HG03135 (cell line): ENCODE results near the gene MED9.

Experiments
- ATAC-seq: cut with Tn5 transposase; IDR thresholded peaks from one replicate; pipeline ENCODE4 v1.9.1; 2021; ENCODE audit warnings: mild to moderate bottlenecking, moderate library complexity; ENCODE audit not compliant: unreplicated experiment

MED9 gene

GRCh38 chr17:17514993-17515933 lies 38.5 kb downstream of the MED9 start:
- no peak for ATAC-seq

- ATAC-seq = no peak
Measured at GRCh38 chr17:17515934-17516930, 39.4 kb downstream of the MED9 start.

GRCh38 chr17:17516941-17517720 lies 40.3 kb downstream of the MED9 start:
- ATAC-seq = no peak

- ATAC-seq = no peak
Measured at GRCh38 chr17:17518014-17518413, 41.2 kb downstream of the MED9 start.

GRCh38 chr17:17518951-17519350 lies 42.2 kb downstream of the MED9 start:
- ATAC-seq = no peak

GRCh38 chr17:17519886-17520285 lies 43.1 kb downstream of the MED9 start:
- ATAC-seq = no peak

DNA sequence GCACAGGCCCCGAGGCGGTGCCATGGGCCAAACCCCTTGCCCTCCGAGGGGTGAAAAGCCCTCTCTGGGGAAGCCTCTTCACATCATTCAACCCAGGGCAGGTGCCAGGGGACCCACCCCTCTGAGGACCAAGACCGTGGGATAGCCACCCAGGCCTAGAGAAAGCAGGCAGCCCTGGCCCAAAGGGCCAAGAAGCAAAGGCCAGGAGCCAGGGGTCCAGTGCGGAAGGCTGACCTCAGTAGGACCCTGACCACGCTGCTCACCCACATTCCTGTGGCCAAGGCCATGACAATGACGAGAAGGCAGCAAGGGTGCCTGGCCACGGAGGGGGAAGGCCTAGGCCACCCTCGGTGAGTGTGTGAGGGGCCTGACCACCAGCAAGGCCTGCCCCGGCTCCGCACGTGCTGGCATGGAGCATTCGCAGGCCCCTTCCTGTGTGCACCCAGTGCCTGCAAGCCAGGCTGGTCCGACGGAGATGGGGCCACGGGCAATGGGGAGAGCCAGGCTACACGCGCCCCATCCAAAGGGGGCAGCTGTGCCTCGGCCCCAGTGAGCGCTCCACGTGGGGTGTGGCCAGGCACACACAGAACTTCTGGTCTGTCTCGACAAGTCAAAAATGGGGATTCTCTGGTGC lies 43.9 kb downstream of the MED9 start:
- ATAC-seq = no peak

- ATAC-seq = no peak
Measured at GRCh38 chr17:17523001-17523730, 46.4 kb downstream of the MED9 start.

DNA sequence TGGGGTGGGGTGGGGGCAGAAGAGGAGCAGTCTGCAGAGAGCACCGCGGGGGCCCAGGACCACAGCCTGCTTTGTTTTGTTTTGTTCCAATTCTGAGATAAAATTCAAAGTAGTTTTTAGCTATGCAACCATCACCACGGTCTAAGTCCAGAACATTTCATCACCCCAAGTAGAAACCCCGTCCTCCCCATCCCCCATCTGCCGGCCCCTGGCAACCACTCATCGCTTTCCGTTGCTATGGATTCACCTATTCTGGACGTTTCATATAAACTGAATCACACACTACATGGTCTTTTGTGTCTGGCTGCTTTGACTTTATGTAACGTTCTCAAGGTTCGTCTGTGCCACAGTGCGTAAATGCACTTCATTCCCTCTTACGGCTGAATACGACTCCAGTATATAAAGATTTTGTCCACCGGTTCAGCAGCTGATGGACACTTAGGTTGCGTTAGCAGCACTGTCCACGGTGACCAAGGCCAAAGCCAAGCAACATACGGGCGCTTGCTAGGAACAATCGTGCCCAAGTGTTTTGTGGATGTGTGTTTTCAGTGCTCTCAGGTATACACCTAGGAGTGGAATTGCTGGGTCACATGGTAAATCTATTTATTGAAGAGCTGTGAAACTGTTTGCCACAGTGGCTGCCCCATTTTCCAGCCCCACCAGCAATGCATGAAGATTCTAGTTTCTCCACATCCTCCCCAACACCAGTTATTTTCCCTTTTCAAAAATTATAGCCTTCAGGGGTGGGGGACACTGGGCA lies 47.1 kb downstream of the MED9 start:
- no peak for ATAC-seq

- no peak for ATAC-seq
Measured at GRCh38 chr17:17525311-17525710, 48.5 kb downstream of the MED9 start.

- ATAC-seq = no peak
Measured at GRCh38 chr17:17525956-17526355, 49.2 kb downstream of the MED9 start.

DNA sequence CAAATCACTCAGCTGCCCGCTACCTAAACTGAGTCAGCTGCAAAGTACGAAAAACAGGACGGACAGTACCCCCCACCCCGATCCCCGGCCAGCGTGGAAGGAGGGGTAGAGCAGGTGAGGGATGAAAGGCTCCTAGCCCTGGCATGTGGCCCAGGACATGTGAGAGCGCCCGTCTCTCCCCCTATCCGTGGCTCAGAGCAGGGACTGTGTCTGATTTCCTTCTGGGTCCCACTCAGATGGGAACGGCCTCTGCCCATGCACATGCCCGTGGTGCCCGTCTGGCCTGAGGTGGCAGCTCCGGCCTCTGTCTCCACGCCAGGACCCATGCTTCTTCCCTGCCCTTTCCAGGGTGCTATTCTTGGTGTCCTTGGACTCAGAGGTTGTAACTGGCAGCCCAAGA lies 49.6 kb downstream of the MED9 start:
- no peak for ATAC-seq

GRCh38 chr17:17527534-17527933 lies 50.7 kb downstream of the MED9 start:
- ATAC-seq = no peak

DNA sequence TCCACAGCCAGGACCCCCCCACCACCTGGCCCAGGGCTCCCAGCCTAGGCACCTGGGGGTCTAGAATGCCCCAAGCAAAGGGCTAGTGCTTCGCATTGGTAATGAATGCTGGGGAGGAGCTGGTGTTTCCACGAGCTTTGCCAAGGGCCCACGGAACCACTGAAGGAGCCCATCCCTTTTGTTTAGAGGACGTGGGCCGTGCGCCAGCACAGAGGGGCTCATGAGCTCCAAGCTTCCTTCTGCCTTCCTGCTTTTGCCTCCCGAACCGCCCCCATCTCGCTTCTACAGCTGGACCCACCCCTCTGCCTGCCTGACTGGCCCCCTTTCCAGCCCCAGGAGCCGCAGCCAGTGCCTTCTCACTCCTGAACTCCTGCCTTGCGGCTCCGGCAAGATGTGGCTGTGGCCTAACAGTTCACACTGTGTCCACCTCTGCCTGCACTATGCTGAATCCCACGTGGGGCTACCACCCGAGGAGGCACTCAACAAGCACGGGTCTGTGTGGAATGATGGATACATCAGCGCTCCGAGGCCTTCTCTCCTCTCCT lies 51.2 kb downstream of the MED9 start:
- no peak for ATAC-seq

DNA sequence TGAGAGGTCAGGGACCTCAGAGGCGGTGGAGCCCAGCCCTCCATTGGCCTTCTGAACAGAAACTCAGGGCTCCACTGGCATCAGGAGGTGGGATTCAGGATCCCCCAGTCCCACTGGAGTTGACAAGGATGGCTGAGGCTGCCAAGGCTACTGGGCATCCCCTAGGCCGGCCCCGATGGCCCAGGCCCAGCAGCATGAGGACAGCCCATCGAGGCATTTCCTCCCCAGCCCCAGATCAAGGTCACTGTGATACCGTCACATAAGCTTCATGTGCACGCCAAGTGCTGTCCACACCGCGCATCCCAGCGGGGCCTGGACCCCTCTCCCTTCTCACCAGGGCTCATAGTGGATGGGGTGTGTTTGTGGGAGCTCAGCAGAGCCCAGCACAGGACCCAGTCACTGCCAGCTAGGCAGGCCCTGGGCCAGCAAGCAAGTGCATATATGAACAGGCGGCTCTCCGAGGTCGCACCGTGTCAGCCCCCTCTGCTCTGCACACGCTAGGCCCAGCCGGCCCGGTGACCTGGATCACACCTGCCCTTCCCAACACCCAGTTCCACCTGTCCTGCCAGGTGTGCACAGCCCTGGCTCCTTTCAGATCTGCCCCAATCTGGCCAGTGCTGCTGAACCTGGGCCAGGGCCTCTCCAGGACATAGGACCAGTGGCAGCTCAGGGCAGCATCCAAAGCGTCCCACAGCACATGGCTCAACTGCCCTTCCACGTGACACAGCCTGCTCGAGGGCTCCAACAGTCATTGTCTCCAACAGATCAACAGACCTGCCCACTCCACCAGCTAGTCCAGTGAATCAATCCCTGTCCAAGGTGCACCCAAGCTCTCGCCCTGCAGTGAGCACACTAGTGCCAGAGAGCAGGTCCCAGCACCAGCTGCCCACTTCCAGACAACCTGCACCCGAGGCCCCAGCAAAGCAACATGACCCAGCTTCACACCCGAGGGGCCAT lies 52.2 kb downstream of the MED9 start:
- no peak for ATAC-seq

- no peak for ATAC-seq
Measured at GRCh38 chr17:17531156-17531555, 54.4 kb downstream of the MED9 start.

DNA sequence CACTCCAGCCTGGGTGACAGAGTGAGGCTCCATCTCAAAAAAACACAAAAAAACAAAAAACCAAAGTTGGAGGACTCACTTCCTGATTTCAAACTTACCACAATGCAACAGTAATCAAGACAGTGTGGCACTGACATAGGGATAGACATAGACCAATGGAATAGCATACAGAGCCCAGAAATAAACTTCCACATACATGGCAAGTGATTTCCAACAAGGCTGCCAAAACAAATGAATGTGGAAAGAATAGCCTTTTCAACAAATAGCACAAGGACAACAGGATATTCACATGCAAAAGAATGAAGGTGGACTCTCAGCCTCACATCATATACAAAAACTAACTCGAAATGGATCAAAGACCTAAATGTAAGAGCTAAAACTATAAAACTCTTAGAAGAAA lies 56.2 kb downstream of the MED9 start:
- ATAC-seq = no peak
